GM11168 (cell line): ENCODE measurements around the gene STYXL2.

Experiments used
- in situ Hi-C: fragments of 300-500 bp; cut with MboI; formaldehyde crosslinking; loops from one replicate; pipeline ENCODE4 v1.12.0; 2022; ENCODE audit warnings: low sequenced_read_pairs; ENCODE audit not compliant: unreplicated experiment

STYXL2 gene

GRCh38 chr1:167105271-167106118, 11.6 kb downstream of the STYXL2 start:
- in situ Hi-C loops = no loop called here

DNA sequence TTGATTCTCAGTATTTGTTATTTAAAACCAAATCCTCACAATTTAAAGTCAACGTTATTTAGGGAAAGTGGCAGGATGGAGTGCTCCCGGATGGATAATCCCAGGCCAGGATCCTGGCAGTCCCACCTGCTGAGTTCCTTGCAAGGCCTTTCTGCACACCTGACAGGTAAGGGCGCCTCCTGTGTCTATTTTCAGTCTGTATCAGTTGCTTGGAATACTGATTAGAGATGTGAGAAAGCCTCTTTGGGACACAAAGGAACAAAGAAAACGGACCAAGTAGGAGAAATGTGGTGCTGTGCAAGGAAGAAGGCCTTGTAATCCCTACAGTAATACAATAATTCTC, 12.2 kb downstream of the STYXL2 start:
- in situ Hi-C loops = no loop called here

GRCh38 chr1:167107456-167107855, 13.6 kb downstream of the STYXL2 start:
- in situ Hi-C loops = no loop called here

DNA sequence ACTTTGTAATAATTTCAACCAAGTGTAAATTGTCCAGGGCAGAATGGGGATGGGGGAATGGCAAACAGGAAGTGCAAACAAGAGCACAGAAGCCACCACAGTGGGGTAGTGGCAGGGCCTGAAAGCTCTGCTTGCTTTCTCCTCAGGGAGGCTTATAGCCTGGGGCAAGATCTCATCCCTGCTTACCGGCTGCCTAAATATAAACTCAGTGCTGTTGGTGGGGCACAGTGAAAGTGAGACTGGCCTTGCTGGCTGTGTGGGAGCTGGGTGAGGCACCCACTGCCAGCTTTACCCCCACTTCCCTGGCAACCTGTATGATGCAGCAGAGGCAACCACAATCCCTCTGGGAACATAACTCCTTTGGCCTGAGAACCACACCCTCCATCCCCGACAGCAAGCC, 15.2 kb downstream of the STYXL2 start:
- in situ Hi-C loops = no loop called here

DNA sequence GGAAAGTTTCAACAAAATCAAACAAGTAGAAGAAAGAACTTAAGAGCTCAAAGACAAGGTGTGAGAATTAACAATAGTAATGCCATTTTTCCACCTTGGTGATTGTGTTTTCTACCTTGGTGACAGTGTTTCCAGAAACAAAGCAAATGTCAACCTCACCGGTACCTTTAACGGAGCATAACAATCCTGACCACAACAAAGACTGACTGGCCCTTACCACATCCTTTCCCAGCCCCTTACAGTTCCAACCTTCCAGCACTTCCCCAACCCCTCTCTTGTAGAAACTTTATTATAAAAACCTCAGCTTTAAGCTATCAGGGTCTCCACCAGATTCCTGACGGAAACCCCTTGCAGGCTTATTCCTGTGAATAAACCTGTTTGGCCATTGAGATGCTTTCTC, 16.7 kb downstream of the STYXL2 start:
- in situ Hi-C loops = no loop called here

- in situ Hi-C loops = no loop called here
These were observed 18.2 kb downstream of the STYXL2 start for GRCh38 chr1:167111868-167112709.

DNA sequence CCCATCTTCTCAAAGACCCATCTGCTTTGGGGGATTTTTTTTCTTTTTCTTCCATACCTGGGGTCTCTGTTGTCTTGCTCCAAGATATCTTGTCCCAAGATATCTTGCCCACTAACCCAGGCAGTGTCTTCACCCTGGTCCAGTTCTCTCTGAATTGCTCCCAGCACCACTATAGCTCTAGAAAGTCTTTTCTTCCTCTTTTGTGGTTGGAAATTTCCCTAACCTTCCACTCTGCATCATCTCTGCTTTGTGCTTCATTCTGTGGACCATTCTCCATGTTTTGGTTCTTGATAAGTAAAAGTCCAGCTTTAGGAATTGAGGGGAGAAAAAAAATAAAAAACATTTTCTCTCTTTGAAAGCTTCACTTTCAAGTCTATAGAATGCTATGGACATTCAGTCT, 20.9 kb downstream of the STYXL2 start:
- in situ Hi-C loops = no loop called here

- in situ Hi-C loops = no loop called here
These were observed 21.8 kb downstream of the STYXL2 start for GRCh38 chr1:167115655-167116054.

- in situ Hi-C loops = no loop called here
These were observed 22.3 kb downstream of the STYXL2 start for GRCh38 chr1:167116174-167116573.

DNA sequence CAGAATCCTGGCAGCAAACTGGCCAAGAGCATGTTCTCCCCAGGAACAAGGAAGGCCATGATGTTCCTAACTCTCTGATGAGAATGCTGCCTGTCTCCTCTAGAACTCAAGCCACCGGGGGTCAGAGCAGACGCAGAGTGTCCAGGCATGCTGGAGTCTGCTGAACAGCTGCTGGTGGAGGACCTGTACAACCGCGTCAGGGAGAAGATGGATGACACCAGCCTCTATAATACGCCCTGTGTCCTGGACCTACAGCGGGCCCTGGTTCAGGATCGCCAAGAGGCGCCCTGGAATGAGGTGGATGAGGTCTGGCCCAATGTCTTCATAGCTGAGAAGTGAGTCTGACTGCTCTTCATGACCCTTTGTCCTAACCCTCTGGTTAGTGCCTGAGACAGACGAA, 23.4 kb downstream of the STYXL2 start:
- in situ Hi-C loops = no loop called here

DNA sequence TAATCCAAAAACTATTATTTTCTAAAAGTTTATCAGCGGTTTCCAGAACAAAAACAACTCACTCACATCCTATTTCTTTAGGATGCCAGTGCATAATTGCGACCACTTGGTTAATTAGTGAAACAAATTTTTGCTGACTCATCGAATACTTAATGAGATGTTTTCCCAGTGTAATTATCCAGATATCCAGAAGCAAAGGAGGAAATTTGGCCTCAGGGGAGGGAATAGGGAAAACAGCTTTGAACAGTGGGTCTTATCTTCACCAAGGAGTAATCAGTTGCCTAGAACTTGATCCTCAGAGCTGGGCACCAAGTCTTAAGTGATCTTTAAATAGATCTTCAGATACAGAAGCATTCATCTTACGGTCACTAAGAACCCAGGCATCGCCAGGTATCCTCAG, 24.3 kb downstream of the STYXL2 start:
- in situ Hi-C loops = no loop called here

DNA sequence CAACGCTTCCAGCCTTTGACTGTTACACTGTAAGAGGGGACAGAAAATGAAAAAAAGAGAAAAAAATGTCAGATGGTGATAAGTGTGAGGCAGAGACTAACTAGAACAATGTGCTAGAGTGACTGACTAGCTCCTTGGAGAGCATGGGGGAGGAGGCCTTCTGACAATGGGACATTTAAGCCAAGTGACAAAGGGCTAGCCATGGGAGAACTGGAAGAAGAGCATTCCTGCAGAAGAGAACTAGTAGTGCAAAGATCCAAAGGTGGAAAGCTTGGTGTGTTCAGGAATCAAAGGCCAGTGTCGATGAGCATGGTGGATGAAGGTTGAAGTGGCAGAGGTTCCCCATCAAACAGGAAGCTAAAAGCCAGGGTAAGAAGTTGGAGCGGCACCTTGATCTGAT, 25.8 kb downstream of the STYXL2 start:
- in situ Hi-C loops = no loop called here

GRCh38 chr1:167120899-167121298, 27.0 kb downstream of the STYXL2 start:
- in situ Hi-C loops = no loop called here

GRCh38 chr1:167121375-167122120, 27.7 kb downstream of the STYXL2 start:
- in situ Hi-C loops = no loop called here

- in situ Hi-C loops = no loop called here
These were observed 28.2 kb downstream of the STYXL2 start for GRCh38 chr1:167122121-167122480.

DNA sequence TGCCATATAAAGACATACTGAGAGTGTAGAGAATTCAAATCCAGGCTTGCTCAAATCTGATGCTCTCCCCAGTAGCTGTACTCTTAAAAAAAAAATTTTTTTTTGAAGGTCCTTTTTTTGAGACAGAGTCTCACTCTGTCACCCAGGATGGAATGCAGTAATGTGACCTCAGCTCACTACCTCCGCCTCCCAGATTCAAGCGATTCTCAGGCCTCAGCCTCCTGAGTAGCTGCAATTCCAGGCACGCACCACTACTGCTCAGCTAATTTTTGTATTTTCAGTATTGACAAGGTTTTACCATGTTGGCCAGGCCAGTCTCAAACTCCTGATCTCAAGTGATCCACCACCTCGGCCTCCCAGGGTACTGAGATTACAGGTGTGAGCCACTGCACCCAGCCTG, 28.7 kb downstream of the STYXL2 start:
- in situ Hi-C loops = no loop called here

DNA sequence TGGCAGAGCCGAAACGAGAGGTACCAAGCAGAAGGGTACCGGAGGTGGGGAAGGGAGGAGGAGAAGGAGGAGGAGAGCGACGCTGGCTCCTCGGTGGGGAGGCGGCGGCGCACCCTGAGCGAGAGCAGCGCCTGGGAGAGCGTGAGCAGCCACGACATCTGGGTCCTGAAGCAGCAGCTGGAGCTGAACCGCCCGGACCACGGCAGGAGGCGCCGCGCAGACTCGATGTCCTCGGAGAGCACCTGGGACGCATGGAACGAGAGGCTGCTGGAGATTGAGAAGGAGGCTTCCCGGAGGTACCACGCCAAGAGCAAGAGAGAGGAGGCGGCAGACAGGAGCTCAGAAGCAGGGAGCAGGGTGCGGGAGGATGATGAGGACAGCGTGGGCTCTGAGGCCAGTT, 32.4 kb downstream of the STYXL2 start:
- in situ Hi-C loops = no loop called here

DNA sequence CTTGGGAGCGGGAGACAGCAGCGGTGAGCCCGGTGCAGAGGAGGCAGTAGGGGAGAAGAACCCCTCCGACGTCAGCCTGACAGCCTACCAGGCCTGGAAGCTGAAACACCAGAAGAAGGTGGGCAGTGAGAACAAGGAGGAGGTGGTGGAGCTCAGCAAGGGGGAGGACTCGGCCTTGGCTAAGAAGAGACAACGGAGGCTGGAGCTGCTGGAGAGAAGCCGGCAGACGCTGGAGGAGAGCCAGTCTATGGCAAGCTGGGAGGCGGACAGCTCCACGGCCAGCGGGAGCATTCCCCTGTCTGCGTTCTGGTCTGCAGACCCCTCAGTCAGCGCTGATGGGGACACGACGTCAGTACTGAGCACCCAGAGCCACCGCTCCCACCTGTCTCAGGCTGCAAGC, 32.9 kb downstream of the STYXL2 start:
- in situ Hi-C loops = no loop called here

- in situ Hi-C loops = no loop called here
These were observed 33.4 kb downstream of the STYXL2 start for GRCh38 chr1:167127236-167127635.

- in situ Hi-C loops = no loop called here
These were observed 33.8 kb downstream of the STYXL2 start for GRCh38 chr1:167127661-167128060.
